AG20443 (cell line): Measurements from ENCODE around the gene CD300A.
A peak's percentile ranks its signal among the peaks of the same experiment; 100 is the strongest.

Experiments
- DNase-seq: peaks from one replicate; pipeline ENCODE4 v3.0.0; 2012; ENCODE audit warnings: low spot score, mixed read lengths

CD300A gene

DNA sequence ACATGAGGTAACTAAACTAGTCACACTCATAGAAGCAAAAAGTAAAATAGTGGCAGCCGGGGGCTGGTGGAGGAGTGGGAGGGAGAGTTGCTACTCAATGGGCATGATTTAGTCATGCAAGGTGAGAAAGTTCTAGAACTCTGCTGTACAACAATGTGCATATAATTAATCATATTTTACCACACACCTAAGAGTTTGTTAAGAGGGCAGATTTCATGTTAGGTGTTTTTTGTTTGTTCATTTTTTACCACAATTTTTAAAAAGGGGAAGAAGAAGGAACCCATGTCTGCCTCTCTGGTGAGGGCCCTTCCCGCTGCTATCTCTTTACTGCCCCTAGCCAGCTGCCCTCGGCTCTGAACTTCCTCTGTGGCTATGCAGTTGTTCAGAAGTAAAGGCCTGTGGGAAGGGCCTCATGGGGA, 53.6 kb downstream of the CD300A start:
- DNase-seq = peak; percentile 5

DNA sequence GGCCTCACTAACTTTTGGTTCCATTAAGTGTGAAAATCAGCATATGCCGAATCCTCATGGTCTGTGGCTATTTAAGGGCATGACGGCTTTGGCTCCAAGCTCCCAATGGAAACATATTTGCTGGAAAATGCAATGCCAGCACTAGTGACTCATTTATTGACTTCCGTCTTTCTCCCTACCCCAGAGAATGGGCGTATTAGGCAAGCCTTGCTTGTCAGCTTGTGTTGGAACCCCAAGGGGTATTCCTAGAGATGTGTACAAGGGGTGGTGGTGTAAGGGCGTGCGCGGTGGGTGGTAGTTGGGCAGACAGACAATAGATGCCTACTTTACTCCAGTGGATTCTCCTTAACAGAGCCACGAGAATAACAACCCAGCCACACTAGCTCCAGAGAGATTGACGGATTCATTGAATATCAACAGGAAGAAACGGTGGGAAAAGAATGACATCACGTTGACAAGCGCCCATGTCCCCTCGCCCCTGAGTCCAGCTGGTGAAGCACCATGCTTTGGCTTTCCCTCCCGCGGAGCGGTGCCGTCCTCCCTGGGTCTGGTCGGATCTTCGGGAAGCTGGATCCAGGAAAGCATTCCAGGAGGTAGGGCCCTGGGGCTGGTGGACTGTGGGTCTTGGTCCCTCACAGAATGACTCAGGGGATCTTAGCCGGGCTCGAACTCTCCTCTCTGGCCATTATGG, 54.5 kb downstream of the CD300A start:
- DNase-seq = peak; percentile 9

DNA sequence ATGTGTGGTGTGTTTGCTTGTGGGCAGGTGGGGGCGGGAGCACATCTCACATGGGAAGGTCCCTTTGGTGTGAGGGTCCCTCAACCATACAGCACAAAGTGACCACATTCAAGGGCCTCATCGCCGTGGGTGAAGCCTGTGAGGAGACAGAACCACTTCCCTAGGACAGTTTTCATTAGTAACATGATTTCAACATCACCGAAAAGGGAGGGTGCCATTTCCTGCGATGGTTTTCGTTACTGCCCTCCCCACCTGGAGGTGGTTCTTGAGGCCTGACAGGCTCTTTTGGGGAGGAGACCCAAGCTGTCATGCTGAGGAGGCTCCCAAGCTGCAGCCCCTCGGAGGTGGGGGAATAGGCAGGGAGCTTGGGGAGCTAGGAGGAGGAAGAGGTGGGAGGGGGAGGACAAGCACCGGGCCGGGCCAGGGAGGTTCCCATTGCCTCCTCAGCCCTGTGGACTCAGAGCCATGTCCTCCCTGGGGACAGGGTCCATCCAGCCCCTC, 55.3 kb downstream of the CD300A start:
- DNase-seq = peak; percentile 8

DNA sequence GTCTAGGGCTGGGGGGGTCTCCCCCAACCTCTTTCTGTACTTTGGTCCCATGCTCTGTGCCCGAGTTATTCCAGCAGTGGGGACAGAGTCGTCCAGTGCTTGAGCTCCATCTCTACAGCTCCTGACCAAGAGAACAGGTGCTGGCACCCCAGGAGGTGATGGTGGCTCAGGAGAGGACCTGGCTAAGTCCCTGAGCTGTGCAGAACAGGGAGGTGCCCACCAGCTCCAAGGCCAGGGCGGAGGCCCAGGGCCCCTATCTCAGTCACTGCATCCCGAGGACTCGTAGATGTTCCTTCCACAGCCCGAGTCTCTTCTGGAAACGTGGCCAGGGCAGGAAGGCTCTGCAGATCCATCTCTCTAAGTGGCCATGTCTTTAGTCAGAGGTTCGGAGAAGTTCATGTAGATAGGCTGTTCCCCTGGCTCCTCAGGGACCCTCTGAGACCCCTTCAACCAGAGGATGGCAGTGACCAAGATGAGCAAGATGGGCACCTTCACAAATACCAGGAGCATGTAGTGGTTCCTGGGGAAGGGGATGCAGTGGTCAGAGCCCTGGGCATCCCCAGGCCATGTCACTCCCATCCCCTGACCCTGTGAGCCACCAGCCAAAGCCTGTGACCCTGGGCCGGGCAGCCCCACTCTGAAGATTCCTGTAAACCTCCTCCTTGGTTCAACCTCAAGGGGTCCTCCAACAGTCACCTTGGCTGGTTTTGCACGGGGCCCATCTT, 56.1 kb downstream of the CD300A start:
- DNase-seq = peak; percentile 9

DNA sequence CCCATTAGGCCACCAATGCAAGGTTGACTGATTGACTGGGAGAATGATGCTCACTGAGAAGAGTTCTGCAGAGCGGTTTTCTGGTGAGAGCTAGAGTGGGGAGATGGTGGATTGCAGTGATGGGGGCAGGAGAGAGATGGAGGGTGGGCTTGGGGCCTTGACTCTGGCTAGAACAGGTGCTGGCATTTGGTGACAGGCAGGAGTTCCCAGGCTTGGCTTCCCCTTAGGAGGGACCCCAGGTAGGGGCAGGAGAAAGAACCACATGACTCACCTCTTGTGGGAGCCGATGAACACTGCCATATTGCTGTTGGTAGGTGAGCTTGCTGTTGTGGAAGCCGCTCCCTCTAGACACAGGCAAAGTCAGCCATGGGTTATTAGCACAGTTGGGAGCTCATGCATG, 56.9 kb downstream of the CD300A start:
- DNase-seq = peak; percentile 3

DNA sequence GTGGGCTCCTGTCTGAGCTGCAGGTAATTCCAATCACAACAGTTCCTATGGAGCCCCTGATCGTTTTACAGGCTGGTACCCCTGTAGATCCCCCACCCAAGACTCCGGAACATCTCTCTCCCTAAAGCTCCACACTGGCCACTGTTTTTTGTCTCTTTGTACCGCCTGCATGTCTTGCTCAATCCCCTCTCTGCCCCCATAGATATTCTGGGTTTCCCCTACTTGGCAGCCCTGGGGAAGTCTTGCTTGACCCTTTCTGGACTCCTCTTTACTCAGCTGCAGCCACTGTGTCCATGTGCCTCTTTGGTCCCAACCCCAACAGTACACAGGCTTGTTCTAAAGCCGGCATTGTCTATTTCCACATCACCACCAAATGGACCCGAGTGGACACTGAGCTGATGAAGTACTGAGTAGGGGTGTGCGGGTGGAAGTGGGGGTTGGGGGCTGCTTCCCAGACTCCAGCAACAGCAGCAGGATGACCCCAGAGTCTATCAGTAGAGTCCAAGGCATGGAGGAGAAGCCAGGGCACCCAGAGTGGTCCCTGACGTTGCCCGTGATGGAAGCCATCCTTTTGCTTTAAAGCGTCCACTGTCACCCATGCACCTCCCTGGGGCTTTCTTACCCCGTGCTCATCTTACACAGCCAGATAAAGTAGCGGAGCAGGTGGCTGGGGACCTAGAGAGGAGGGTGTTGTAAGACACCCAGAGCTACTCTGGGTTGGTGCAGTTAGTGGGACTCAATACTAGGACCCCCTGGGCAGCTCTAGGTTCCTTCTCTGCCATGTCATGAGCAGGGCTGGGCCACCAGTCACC, 58.4 kb downstream of the CD300A start:
- DNase-seq = peak; percentile 6

GRCh38 chr17:74525465-74525725, 59.0 kb downstream of the CD300A start:
- DNase-seq = no peak

DNA sequence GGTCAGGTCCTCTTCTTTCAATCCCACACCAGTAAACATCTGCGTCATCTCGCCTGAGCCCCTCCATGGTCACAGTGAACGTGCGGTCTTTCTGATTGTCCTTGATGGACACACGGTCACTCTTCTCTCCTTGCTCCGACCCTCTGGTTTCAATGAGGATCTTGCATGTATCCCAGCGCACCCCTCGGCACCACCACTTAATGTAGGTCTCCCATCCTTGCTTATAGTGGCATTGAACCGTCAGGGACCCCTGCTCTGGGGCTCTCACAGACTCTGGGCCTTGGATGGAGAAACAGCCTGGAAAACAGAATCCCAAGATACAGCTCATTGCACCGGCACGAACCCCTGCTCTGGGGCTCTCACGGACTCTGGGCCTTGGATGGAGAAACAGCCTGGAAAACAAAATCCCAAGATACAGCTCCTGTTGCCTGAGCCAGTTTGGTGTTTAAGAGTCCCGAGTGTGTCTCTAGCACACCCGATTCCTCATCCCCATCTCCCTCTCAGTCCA, 59.4 kb downstream of the CD300A start:
- peak; percentile 3 for DNase-seq

DNA sequence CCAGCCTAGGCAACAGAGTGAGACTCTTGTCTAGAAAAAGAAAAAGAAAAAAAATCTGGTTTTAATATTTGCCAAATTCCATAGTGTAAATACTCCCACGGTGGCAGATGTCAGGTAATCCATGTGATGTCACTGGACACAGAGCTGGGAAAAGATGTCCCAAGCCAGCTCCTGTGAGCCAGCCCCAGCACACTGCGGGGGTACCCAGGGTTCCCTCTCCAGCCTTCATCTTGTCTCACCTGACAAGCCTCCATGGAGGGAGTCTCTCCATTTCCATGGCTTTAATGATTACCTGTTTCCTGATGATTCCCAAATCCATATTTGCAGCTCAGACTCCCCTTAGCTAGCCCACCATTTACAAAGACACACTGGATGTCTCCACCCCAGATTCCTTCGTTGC, 60.2 kb downstream of the CD300A start:
- DNase-seq = peak; percentile 3

GRCh38 chr17:74527081-74527480, 60.6 kb downstream of the CD300A start:
- DNase-seq = peak; percentile 4

- peak; percentile 3 for DNase-seq
Observed at GRCh38 chr17:74527756-74528155, 61.3 kb downstream of the CD300A start.

GRCh38 chr17:74528491-74529199, 62.2 kb downstream of the CD300A start:
- DNase-seq = peak; percentile 3

DNA sequence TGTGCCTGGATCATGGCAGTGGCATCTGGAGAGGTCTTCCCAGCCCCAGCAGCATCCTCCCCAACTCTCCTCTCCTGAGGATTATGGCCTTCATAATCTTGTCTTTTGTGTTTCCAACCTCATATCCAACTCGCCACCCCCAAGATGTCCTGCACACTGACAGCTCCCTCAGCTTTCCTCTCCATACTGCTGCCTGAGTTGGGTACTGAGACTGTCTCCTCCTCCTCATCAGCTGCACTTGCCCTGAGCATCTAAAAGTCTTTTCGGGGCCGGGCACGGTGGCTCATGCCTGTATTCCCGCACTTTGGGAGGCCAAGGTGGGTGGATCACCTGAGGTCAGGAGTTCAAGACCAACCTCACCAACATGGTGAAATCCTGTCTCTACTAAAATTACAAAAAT, 62.8 kb downstream of the CD300A start:
- DNase-seq = peak; percentile 3

GRCh38 chr17:74530831-74531150, 64.4 kb downstream of the CD300A start:
- DNase-seq = no peak

DNA sequence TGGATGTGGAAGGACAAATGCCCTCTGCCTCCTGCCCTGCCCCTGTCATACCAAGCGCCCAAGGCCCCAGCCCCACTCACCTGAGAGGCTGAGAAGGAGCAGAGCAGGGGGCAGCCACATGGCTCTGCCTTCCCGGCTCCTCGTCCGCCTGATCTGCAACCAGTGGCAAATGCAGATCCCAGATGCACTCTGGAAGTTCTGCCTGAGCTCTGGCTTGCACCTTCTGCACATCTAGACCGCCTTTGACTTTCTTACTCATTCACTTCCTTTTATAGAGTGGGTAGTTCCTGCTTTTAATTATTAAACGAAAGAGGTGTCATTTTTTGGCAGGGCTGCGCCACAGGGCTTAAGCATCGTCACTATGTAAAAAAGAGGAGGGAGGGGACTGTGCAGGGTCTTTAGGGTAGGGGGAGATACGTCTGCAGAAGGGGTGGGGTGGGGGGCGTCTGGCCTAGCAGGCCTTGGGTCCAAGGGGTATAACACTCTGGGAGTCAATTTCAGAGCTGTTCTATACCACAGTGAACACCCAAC, 64.9 kb downstream of the CD300A start, which contains the start of gene CD300LB:
TSS of gene CD300LB (minus strand) at position 245 of the 531 bp plus-strand sequence. CDS start at position 120, 125 bp downstream.
- no peak for DNase-seq

GRCh38 chr17:74532115-74532514, 65.7 kb downstream of the CD300A start:
- no peak for DNase-seq
